WTC11 (cell line): ENCODE measurements around the gene TTLL13. TPM values are rescaled to one million over a fixed set of nuclear protein-coding genes. Genes with fewer than 3 reads are reported as not detected.
A peak's percentile ranks its signal among the peaks of the same experiment; 100 is the strongest.

Source experiments
- ATAC-seq: fragments of 200-7000 bp; cut with Tn5 transposase; 2 replicates; pipeline ENCODE4 v1.10.0; 2021; ENCODE audit warnings: mild to moderate bottlenecking, moderate library complexity
- CTCF ChIA-PET: fragments of 300-600 bp; sonication (Branson Sonifier 250); formaldehyde crosslinking; loops from one replicate; lab custom pipeline; 2021; ENCODE audit warnings: antibody characterized with exemption; lab: Charles Lee
- POLR2A ChIA-PET: fragments of 350-600 bp; sonication (Branson Sonifier 250); formaldehyde crosslinking; loops from one replicate; lab custom pipeline; 2021; ENCODE audit warnings: antibody characterized with exemption; lab: Charles Lee
- DNase-seq: peaks from one replicate; pipeline ENCODE4 v3.0.0; 2021; ENCODE audit warnings: low spot score
- H3K27ac Mint-ChIP-seq: 2 replicates; pipeline ENCODE4 v1.8.0; 2021; ENCODE audit warnings: mixed read lengths
- H3K27me3 Mint-ChIP-seq: 2 replicates; pipeline ENCODE4 v1.8.0; 2021; ENCODE audit warnings: low read depth, mild to moderate bottlenecking, moderate library complexity, mixed read lengths
- H3K36me3 Mint-ChIP-seq: 2 replicates; pipeline ENCODE4 v1.8.0; 2021; ENCODE audit warnings: mixed read lengths
- H3K4me1 Mint-ChIP-seq: 2 replicates; pipeline ENCODE4 v1.8.0; 2022; ENCODE audit warnings: mixed read lengths
- H3K4me3 Mint-ChIP-seq: 2 replicates; pipeline ENCODE4 v1.8.0; 2021; ENCODE audit warnings: mild to moderate bottlenecking, moderate library complexity, mixed read lengths
- H3K9me3 Mint-ChIP-seq: 2 replicates; pipeline ENCODE4 v1.8.0; 2021; ENCODE audit warnings: mixed read lengths
- AFF4 ChIP-seq: sonication (generic); formaldehyde crosslinking; IDR thresholded peaks from 2 replicates; pipeline ENCODE4 v1.8.1; 2023; ENCODE audit warnings: mild to moderate bottlenecking, missing genetic modification reagents, borderline replicate concordance
- CREB1 ChIP-seq: sonication (generic); formaldehyde crosslinking; IDR thresholded peaks from 2 replicates; pipeline ENCODE4 v1.8.0; 2023; ENCODE audit warnings: mild to moderate bottlenecking, missing genetic modification reagents
- CREM ChIP-seq: sonication (generic); formaldehyde crosslinking; IDR thresholded peaks from 2 replicates; pipeline ENCODE4 v1.8.1; 2022; ENCODE audit warnings: mild to moderate bottlenecking, missing genetic modification reagents, moderate library complexity
- FOXK1 ChIP-seq: sonication (generic); formaldehyde crosslinking; IDR thresholded peaks from 2 replicates; pipeline ENCODE4 v1.8.0; 2022; ENCODE audit warnings: mild to moderate bottlenecking, moderate library complexity, missing genetic modification reagents
- IRF2 ChIP-seq: sonication (generic); formaldehyde crosslinking; IDR thresholded peaks from 2 replicates; pipeline ENCODE4 v1.8.0; 2022; ENCODE audit warnings: low read depth, missing genetic modification reagents, borderline replicate concordance
- KAT7 ChIP-seq: sonication (generic); formaldehyde crosslinking; IDR thresholded peaks from 2 replicates; pipeline ENCODE4 v1.8.1; 2023; ENCODE audit warnings: missing genetic modification reagents, mild to moderate bottlenecking, borderline replicate concordance
- MLX ChIP-seq: sonication (generic); formaldehyde crosslinking; IDR thresholded peaks from 2 replicates; pipeline ENCODE4 v1.8.1; 2023; ENCODE audit warnings: mild to moderate bottlenecking, missing genetic modification reagents, moderate library complexity
- NFATC4 ChIP-seq: fragments of 250-450 bp; sonication (Bioruptor Pico); IDR thresholded peaks from 2 replicates; pipeline ENCODE4 v1.9.0; 2021; ENCODE audit warnings: mild to moderate bottlenecking
- NFE2L1 ChIP-seq: sonication (generic); formaldehyde crosslinking; IDR thresholded peaks from 2 replicates; pipeline ENCODE4 v1.8.1; 2023; ENCODE audit warnings: missing genetic modification reagents
- NR1H2 ChIP-seq: sonication (generic); formaldehyde crosslinking; IDR thresholded peaks from 2 replicates; pipeline ENCODE4 v1.9.0; 2021; ENCODE audit warnings: mild to moderate bottlenecking, moderate library complexity, missing genetic modification reagents
- OVOL2 ChIP-seq: fragments of 250-450 bp; sonication (Bioruptor Pico); IDR thresholded peaks from 2 replicates; pipeline ENCODE4 v1.9.0; 2021; ENCODE audit warnings: mild to moderate bottlenecking, borderline replicate concordance
- PRRX2 ChIP-seq: fragments of 250-450 bp; sonication (Bioruptor Pico); IDR thresholded peaks from 2 replicates; pipeline ENCODE4 v1.8.0; 2021; ENCODE audit warnings: mild to moderate bottlenecking
- SMAD3 ChIP-seq: sonication (generic); formaldehyde crosslinking; IDR thresholded peaks from 2 replicates; pipeline ENCODE4 v1.8.0; 2022; ENCODE audit warnings: missing genetic modification reagents, mild to moderate bottlenecking, borderline replicate concordance
- ZBTB43 ChIP-seq: sonication (generic); formaldehyde crosslinking; IDR thresholded peaks from 2 replicates; pipeline ENCODE4 v1.8.1; 2023; ENCODE audit warnings: mild to moderate bottlenecking, missing genetic modification reagents
- ZNF232 ChIP-seq: sonication (generic); formaldehyde crosslinking; IDR thresholded peaks from 2 replicates; pipeline ENCODE4 v1.8.0; 2022; ENCODE audit warnings: mild to moderate bottlenecking, missing genetic modification reagents
- ZNF425 ChIP-seq: fragments of 250-450 bp; sonication (Bioruptor Pico); conservative IDR thresholded peaks from 2 replicates; pipeline ENCODE4 v1.9.0; 2021; ENCODE audit warnings: mild to moderate bottlenecking
- ZNF532 ChIP-seq: fragments of 250-450 bp; sonication (Bioruptor Pico); IDR thresholded peaks from 2 replicates; pipeline ENCODE4 v1.9.0; 2021; ENCODE audit warnings: mild to moderate bottlenecking, borderline replicate concordance
- ZSCAN18 ChIP-seq: fragments of 250-450 bp; sonication (Bioruptor Pico); IDR thresholded peaks from 2 replicates; pipeline ENCODE4 v2.1.2; 2022; ENCODE audit warnings: mild to moderate bottlenecking, moderate library complexity
- total RNA-seq: library from RNA; stranded (reverse); gene quantifications from 3 replicates; pipeline ENCODE4 v1.2.3, GENCODE V29; 2021

Gene TTLL13
- total RNA-seq, 1 experiment from 2014 or later: 0.48 TPM

GRCh38 chr15:90264671-90265070, 15.3 kb downstream of the TTLL13 start:
- POLR2A ChIA-PET: no interaction called here

GRCh38 chr15:90265271-90266060, 16.1 kb downstream of the TTLL13 start, which contains the start of gene NGRN:
Gene NGRN (plus strand): TSS chr15:90265672. CDS start chr15:90265713, 41 bp downstream.
- POLR2A ChIA-PET: interaction anchor here (0.6 to 1.3 kb wide), 5 partner anchors 16 to 47 kb away, joined by 3 to 9 read pairs (median 3); partner anchors contain the start of genes CIB1, GDPGP1 and TTLL13
- H3K4me3 Mint-ChIP-seq: peak within 1 kb of the TSS; percentile 95
- CTCF ChIA-PET: interaction anchor here (0.6 to 1.0 kb wide), 4 partner anchors 32 to 122 kb away, joined by 3 to 10 read pairs (median 3); partner anchors contain the start of genes CIB1 and GDPGP1
- TF ChIP-seq ZNF232 (CRISPR knock-in tag) (peak; percentile 28; the same call in 1 of the 2 replicates), SMAD3 (CRISPR knock-in tag) (peak; percentile 77; the same call in 1 of the 2 replicates), NFE2L1 (no peak), NFATC4 (CRISPR knock-in tag) (no peak), AFF4 (CRISPR knock-in tag) (0 out of 2 replicates have a peak, but pooled peaks have one; percentile 51), PRRX2 (CRISPR knock-in tag) (no peak), KAT7 (CRISPR knock-in tag) (0 out of 2 replicates have a peak, but pooled peaks have one; percentile 78), ZNF532 (CRISPR knock-in tag) (0 out of 2 replicates have a peak, but pooled peaks have one; percentile 14), MLX (no peak), ZBTB43 (CRISPR knock-in tag) (no peak)

More at GRCh38 chr15:90264671-90265070, 15.3 kb downstream of the TTLL13 start:
- peak overlapping the region; percentile 95 for H3K4me3 Mint-ChIP-seq
- TF ChIP-seq ZNF232 (CRISPR knock-in tag) (no peak), CREM (CRISPR knock-in tag) (no peak), ZSCAN18 (no peak), IRF2 (CRISPR knock-in tag) (no peak), NR1H2 (no peak), FOXK1 (no peak), ZNF425 (CRISPR knock-in tag) (no peak), CREB1 (CRISPR knock-in tag) (no peak), OVOL2 (no peak)
- DNase-seq (no peak), ATAC-seq (no peak)
- no peaks in the 10 kb centered on the region for H3K9me3 Mint-ChIP-seq
- H3K4me1 Mint-ChIP-seq: peaks cover 38% of the 10 kb centered on the region
- H3K27ac Mint-ChIP-seq: peak overlapping the region; percentile 67
- peaks cover 15% of the 10 kb centered on the region for H3K36me3 Mint-ChIP-seq
- H3K27me3 Mint-ChIP-seq: no peaks in the 10 kb centered on the region
- CTCF ChIA-PET: no interaction called here

More at GRCh38 chr15:90265271-90266060, 16.1 kb downstream of the TTLL13 start, which contains the start of gene NGRN:
- Mint-ChIP-seq H3K36me3 (peaks cover 23% of the 10 kb centered on the region), H3K27me3 (no peaks in the 10 kb centered on the region), H3K27ac (peak within 1 kb of the TSS; percentile 97), H3K4me1 (peaks cover 40% of the 10 kb centered on the region), H3K9me3 (no peaks in the 10 kb centered on the region)
- DNase-seq (peak; percentile 87), ATAC-seq (peak; percentile 85)
